ENCODE results near the gene STX4.

GRCh38 chr16:31022544-31023251, 10.7 kb upstream of the STX4 start:
- TF ChIP-seq CTCF (conservative IDR thresholded peaks at IDR 0.05 in 1 of 2, IDR thresholded peaks at IDR 0.05 in 1 of 2; ENCODE audit: extremely low read depth in 1 of 2, insufficient read depth in 1 of 2, low read depth in 1 of 2, low read length in 2 of 2) (no peak), EZH2 (IDR thresholded peaks at IDR 0.05; ENCODE audit: borderline replicate concordance, low read length) (no peak)
